Lung (tissue), 12 donors: ENCODE measurements around the gene GNAS. TPM values are rescaled to one million over a fixed set of nuclear protein-coding genes. Genes with fewer than 3 reads are reported as not detected.

Experiments used
- ATAC-seq: fragments of 200-7000 bp; cut with Tn5 transposase; one replicate; pipeline ENCODE4 v1.9.1; 2020; ENCODE audit warnings: moderate number of reproducible peaks; ENCODE audit not compliant: insufficient read depth, low FRiP score
- DNase-seq, 3 donors: peaks; one replicate each; pipeline ENCODE4 v3.0.0-alpha.2; 2013 to 2017
- H3K27ac ChIP-seq, 2 donors: one replicate each; pipeline ENCODE4 v1.5.1; 2013; ENCODE audit warnings: mild to moderate bottlenecking in 2 of 2, moderate library complexity in 2 of 2, control low read depth in 1 of 2, inconsistent platforms in 1 of 2, low read depth in 1 of 2, low read length in 1 of 2
- H3K27me3 ChIP-seq, 3 donors: one replicate each; pipeline ENCODE4 v1.5.1; 2013; ENCODE audit warnings: low read length in 2 of 3; ENCODE audit not compliant: control insufficient read depth in 3 of 3, insufficient read depth in 3 of 3
- H3K36me3 ChIP-seq, 4 donors: one replicate each; pipeline ENCODE4 v1.5.1; 2013; ENCODE audit warnings: low read length in 4 of 4, mild to moderate bottlenecking in 1 of 4, moderate library complexity in 1 of 4; ENCODE audit not compliant: control insufficient read depth in 4 of 4, insufficient read depth in 4 of 4
- H3K4me1 ChIP-seq, 5 donors: one replicate each; pipeline ENCODE4 v1.5.1; 2013; ENCODE audit warnings: low read length in 5 of 5, mild to moderate bottlenecking in 2 of 5, moderate library complexity in 1 of 5; ENCODE audit not compliant: control insufficient read depth in 5 of 5, insufficient read depth in 5 of 5
- H3K4me3 ChIP-seq: one replicate; pipeline ENCODE4 v1.5.1; 2013; ENCODE audit warnings: mild to moderate bottlenecking, control low read depth, moderate library complexity
- H3K9ac ChIP-seq, 2 donors: one replicate each; pipeline ENCODE4 v1.5.1; 2013; ENCODE audit warnings: low read length in 2 of 2, control low read depth in 1 of 2; ENCODE audit not compliant: insufficient read depth in 1 of 2
- H3K9me3 ChIP-seq, 4 donors: one replicate each; pipeline ENCODE4 v1.5.1; 2013; ENCODE audit warnings: low read length in 3 of 4, mild to moderate bottlenecking in 1 of 4, moderate library complexity in 1 of 4; ENCODE audit not compliant: control insufficient read depth in 4 of 4, insufficient read depth in 3 of 4
- WGBS, 2 donors: extraction: QIAGEN DNeasy Blood & Tissue Kit; methylation state at CpG; one replicate each; pipeline ENCODE4 v1.1.7; 2013; 5-methylcytosine and 5-hydroxymethylcytosine counted together
- polyA plus RNA-seq, 2 donors: library from polyadenylated mRNA; stranded (reverse); fragments of 200-250 nt; gene quantifications; one replicate each; pipeline ENCODE4 v1.2.1, GENCODE V29; 2013
- total RNA-seq, 2 donors: library from RNA; depleted of rRNA in 1 of 2; stranded (reverse); fragments of >200 nt in 1 of 2; gene quantifications; one replicate each; pipeline ENCODE4 v1.2.1, GENCODE V29; 2014 to 2021
- TF ChIP-seq, protein P1 (sequence below): IDR thresholded peaks from 2 replicates; pipeline ENCODE4 v1.5.1; 2012; ENCODE audit warnings: mild to moderate bottlenecking; ENCODE audit errors: control extremely low read depth, extremely low read depth
- donor health status: control.
- donor health status: control.
- donor health status: Bipolar disorder and iron deficiency.
- donor health status: healthy.
- donor health status: DM: yes; HTN: yes; CAD: no.

The GNAS gene
- total and polyA plus RNA-seq, 4 donors: 638 to 1,238 (median 887) TPM

DNA sequence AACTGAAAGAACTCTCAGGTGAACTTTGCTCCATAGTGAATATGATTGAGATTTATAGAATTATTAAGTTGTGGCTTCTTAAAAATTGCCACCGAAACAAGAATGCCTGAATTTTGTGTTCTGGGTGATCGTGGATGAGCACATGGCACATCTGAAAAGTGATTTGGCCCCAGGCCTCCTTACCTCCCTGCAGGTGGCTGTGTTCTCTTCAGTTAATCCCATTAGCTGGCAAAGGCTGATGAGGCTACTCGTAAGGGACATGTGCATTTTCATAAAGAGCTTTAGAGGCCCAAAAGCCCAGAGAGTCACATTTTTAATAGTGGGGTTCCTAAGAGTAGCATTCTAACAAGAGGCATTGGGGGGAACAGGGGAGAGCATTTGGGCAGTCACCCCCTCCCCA is 22.6 kb downstream of the GNAS start:
- TF ChIP-seq, protein P1, sequence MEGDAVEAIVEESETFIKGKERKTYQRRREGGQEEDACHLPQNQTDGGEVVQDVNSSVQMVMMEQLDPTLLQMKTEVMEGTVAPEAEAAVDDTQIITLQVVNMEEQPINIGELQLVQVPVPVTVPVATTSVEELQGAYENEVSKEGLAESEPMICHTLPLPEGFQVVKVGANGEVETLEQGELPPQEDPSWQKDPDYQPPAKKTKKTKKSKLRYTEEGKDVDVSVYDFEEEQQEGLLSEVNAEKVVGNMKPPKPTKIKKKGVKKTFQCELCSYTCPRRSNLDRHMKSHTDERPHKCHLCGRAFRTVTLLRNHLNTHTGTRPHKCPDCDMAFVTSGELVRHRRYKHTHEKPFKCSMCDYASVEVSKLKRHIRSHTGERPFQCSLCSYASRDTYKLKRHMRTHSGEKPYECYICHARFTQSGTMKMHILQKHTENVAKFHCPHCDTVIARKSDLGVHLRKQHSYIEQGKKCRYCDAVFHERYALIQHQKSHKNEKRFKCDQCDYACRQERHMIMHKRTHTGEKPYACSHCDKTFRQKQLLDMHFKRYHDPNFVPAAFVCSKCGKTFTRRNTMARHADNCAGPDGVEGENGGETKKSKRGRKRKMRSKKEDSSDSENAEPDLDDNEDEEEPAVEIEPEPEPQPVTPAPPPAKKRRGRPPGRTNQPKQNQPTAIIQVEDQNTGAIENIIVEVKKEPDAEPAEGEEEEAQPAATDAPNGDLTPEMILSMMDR: no peak
- H3K4me1 ChIP-seq: peaks cover 0 to 6% (median 0%) of the 10 kb centered on the region in 5 donors
- 93% methylated on average over 3 of the region's 3 CpGs for WGBS, 2 donors

DNA sequence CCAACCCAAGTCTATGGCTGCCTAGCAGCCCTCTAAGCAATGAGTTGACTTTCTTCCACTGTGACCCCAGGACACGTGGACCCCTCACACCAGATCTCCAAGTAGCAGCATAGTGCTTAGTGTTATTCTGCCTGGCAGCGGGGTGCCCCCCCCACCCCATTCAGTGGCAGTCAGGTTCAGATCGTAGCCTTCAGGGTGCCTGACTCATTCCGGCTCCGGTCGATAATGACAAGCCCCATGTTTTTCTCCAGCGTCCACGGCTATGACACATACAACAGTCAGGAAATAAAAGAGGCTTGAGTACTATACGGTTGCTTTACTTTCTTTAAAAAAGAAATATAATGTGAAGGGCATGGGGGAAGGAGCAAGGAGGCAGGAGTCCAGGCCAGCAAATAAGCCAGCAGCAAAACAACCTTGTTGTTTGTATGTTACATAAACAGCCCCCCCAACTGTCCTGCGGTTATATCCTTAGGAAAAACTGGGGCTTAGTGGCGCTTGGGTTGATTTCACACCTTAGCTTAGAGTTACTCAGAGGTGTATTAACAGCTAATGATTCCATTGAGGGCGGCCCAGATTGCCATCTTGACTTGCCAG is 23.1 kb downstream of the GNAS start:
- TF ChIP-seq, protein P1: no peak
- ATAC-seq (no peak), DNase-seq (no peak)
- Histone ChIP-seq H3K9ac (no peak overlapping the region), H3K4me1 (peaks cover 0 to 6% (median 0%) of the 10 kb centered on the region in 5 donors), H3K36me3 (no peaks in the 10 kb centered on the region), H3K4me3 (no peak overlapping the region), H3K27ac (no peak overlapping the region), H3K9me3 (peaks cover 0 to 1% (median 0%) of the 10 kb centered on the region in 4 donors), H3K27me3 (no peaks in the 10 kb centered on the region)
- WGBS, 2 donors: 95 to 96% methylated on average over 12 of the region's 12 CpGs

More for the DNA sequence above, 22.6 kb downstream of the GNAS start:
- H3K36me3 ChIP-seq: no peaks in the 10 kb centered on the region
- peaks cover 0 to 1% (median 0%) of the 10 kb centered on the region in 4 donors for H3K9me3 ChIP-seq
- DNase-seq (no peak), ATAC-seq (no peak)
- H3K27me3 ChIP-seq: no peaks in the 10 kb centered on the region
- H3K4me3 ChIP-seq: no peak overlapping the region
- no peak overlapping the region for H3K9ac ChIP-seq
- H3K27ac ChIP-seq: no peak overlapping the region

DNA sequence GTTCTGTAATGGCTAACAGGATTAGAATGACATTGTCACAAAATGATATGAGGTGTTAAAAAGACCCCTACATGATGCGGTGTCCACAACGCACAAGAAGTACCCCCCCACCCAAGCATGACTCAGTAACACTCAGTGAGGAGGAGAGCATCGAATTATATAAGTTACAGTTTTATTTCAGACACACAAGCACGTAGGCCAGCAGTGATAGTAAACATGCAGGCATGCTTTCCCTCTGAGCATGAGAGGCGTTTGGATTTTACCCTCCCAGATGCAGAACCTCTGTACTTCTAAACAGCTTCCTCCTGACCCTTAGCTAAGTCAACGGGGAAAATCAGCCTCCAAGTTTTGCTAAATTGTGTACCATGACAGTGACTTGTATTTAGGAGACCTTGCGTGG is 23.9 kb downstream of the GNAS start:
- WGBS, 2 donors: 82 to 84% methylated on average over 7 of the region's 7 CpGs
- ATAC-seq: no peak
- H3K4me1 ChIP-seq: peaks cover 0 to 6% (median 0%) of the 10 kb centered on the region in 5 donors

More for the DNA sequence above, 23.9 kb downstream of the GNAS start:
- Histone ChIP-seq H3K27ac (no peak overlapping the region), H3K27me3 (no peaks in the 10 kb centered on the region), H3K4me3 (no peak overlapping the region), H3K9me3 (peaks cover 0 to 1% (median 0%) of the 10 kb centered on the region in 4 donors), H3K9ac (no peak overlapping the region), H3K36me3 (no peaks in the 10 kb centered on the region)
- TF ChIP-seq, protein P1: no peak
- no peak for DNase-seq
